Thymus (tissue), 11 donors: ENCODE results near the gene IL13. TPM values are rescaled to one million over a fixed set of nuclear protein-coding genes. Genes with fewer than 3 reads are reported as not detected.

Experiments
- DNase-seq, 9 donors: peaks; one replicate each; pipeline ENCODE4 v3.0.0-alpha.2; 2013; ENCODE audit warnings: low spot score in 9 of 9, low read depth in 6 of 9, missing footprints in 1 of 9
- H3K27ac ChIP-seq, 2 donors: one replicate each; pipeline ENCODE4 v1.5.1; 2013; ENCODE audit warnings: control low read depth in 1 of 2, low read depth in 1 of 2, low read length in 1 of 2, mild to moderate bottlenecking in 1 of 2, moderate library complexity in 1 of 2
- H3K27me3 ChIP-seq, 2 donors: one replicate each; pipeline ENCODE4 v1.5.1; 2013; ENCODE audit warnings: low read length in 1 of 2; ENCODE audit not compliant: control insufficient read depth in 2 of 2, insufficient read depth in 1 of 2
- H3K36me3 ChIP-seq, 2 donors: one replicate each; pipeline ENCODE4 v1.5.1; 2013; ENCODE audit warnings: low read length in 1 of 2, mild to moderate bottlenecking in 1 of 2, moderate library complexity in 1 of 2; ENCODE audit not compliant: control insufficient read depth in 2 of 2, insufficient read depth in 2 of 2
- H3K4me1 ChIP-seq, 2 donors: one replicate each; pipeline ENCODE4 v1.5.1; 2013; ENCODE audit warnings: low read length in 2 of 2; ENCODE audit not compliant: control insufficient read depth in 2 of 2, insufficient read depth in 2 of 2
- H3K4me3 ChIP-seq, 2 donors: one replicate each; pipeline ENCODE4 v1.5.1; 2013; ENCODE audit warnings: low read length in 2 of 2, control low read depth in 1 of 2, mild to moderate bottlenecking in 1 of 2
- H3K9me3 ChIP-seq, 2 donors: one replicate each; pipeline ENCODE4 v1.5.1; 2013; ENCODE audit warnings: low read length in 1 of 2, mild to moderate bottlenecking in 1 of 2; ENCODE audit not compliant: control insufficient read depth in 2 of 2, insufficient read depth in 1 of 2
- WGBS: extraction: QIAGEN DNeasy Blood & Tissue Kit; methylation state at CpG from one replicate; pipeline ENCODE4 v1.1.7; 2013; 5-methylcytosine and 5-hydroxymethylcytosine counted together
- polyA plus RNA-seq: library from polyadenylated mRNA; stranded (reverse); fragments of 200-250 nt; gene quantifications from one replicate; pipeline ENCODE4 v1.2.3, GENCODE V29; 2013
- total RNA-seq: library from RNA; stranded (reverse); fragments of 120-200 nt; gene quantifications from one replicate; pipeline ENCODE4 v1.2.4, GENCODE V29; 2013
- donor health status: healthy.

IL13 gene
- total and polyA plus RNA-seq, 2 donors: 0.42 to 1.0 TPM

DNA sequence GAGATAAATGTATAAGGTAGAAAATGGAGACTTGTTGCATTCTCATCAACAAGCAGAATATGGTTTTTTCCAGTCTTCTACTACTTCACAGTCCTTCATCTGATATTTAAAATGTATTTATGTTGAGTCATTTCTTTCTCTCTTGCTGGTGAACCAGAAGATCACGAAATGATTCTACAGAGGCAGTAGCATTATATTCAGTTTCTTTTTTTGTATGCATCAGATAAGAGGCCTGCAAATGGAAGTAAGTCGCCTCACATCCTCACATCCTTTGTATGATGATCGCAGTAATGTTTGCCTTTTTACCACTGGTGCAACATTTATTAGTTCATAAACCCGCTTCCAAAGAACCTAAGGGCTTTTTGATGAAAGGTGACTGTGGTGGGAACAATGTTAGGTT, 22.1 kb upstream of the IL13 start:
- 87% methylated on average over 4 of the region's 4 CpGs for WGBS
- Histone ChIP-seq H3K27me3 (no peaks in the 10 kb centered on the region), H3K4me1 (peaks cover 0 to 3% of the 10 kb centered on the region in 2 donors), H3K27ac (no peak overlapping the region), H3K4me3 (no peak overlapping the region), H3K9me3 (no peaks in the 10 kb centered on the region), H3K36me3 (peaks cover 21 to 35% of the 10 kb centered on the region in 2 donors)
- DNase-seq: peak in 2 of 9 donors; percentile 12 to 18

DNA sequence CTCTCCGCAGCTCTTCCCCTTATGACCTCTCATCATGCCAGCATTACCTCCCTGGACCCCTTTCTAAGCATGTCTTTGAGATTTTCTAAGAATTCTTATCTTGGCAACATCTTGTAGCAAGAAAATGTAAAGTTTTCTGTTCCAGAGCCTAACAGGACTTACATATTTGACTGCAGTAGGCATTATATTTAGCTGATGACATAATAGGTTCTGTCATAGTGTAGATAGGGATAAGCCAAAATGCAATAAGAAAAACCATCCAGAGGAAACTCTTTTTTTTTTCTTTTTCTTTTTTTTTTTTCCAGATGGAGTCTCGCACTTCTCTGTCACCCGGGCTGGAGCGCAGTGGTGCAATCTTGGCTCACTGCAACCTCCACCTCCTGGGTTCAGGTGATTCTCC, 20.7 kb upstream of the IL13 start:
- peaks cover 0 to 3% of the 10 kb centered on the region in 2 donors for H3K4me1 ChIP-seq
- DNase-seq: no peak
- WGBS: 97% methylated on average over 4 of the region's 4 CpGs
- no peak overlapping the region for H3K27ac ChIP-seq
- H3K36me3 ChIP-seq: peaks cover 31 to 42% of the 10 kb centered on the region in 2 donors
- H3K9me3 ChIP-seq: no peaks in the 10 kb centered on the region
- no peaks in the 10 kb centered on the region for H3K27me3 ChIP-seq
- no peak overlapping the region for H3K4me3 ChIP-seq

GRCh38 chr5:132639706-132640130, 18.3 kb upstream of the IL13 start:
- 79% methylated on average over 2 of the region's 2 CpGs for WGBS
- Histone ChIP-seq H3K4me3 (no peak overlapping the region), H3K27me3 (no peaks in the 10 kb centered on the region), H3K36me3 (peaks cover 41 to 52% of the 10 kb centered on the region in 2 donors), H3K9me3 (no peaks in the 10 kb centered on the region), H3K4me1 (peaks cover 0 to 3% of the 10 kb centered on the region in 2 donors), H3K27ac (no peak overlapping the region)
- peak in 1 of 9 donors; percentile 20 for DNase-seq

DNA sequence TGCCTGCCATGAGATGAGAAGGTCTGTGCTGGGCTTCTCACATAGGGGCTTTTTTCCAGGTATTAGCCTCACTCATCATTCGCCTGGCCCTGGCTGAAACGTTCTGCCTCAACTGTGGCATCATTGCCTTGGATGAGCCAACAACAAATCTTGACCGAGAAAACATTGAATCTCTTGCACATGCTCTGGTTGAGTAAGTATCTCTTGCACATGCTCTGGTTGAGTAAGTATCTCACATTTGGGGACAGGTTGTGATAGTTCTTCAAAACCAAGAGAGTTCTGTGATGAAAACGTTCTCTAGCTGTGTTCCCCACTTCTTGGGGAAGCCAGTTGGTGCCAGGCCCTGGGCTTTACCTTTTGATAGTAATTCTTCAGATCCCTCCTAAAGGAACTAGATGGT, 17.4 kb upstream of the IL13 start:
- Histone ChIP-seq H3K27ac (no peak overlapping the region), H3K9me3 (no peaks in the 10 kb centered on the region), H3K36me3 (peaks cover 41 to 52% of the 10 kb centered on the region in 2 donors), H3K4me3 (no peak overlapping the region), H3K4me1 (no peaks in the 10 kb centered on the region), H3K27me3 (no peaks in the 10 kb centered on the region)
- 97% methylated on average over 4 of the region's 4 CpGs for WGBS
- no peak for DNase-seq

- H3K4me3 ChIP-seq: no peak overlapping the region
- no peaks in the 10 kb centered on the region for H3K9me3 ChIP-seq
- no peak for DNase-seq
- WGBS: 98% methylated on average over 3 of the region's 3 CpGs
- peaks cover 41 to 52% of the 10 kb centered on the region in 2 donors for H3K36me3 ChIP-seq
- no peaks in the 10 kb centered on the region for H3K27me3 ChIP-seq
- no peaks in the 10 kb centered on the region for H3K4me1 ChIP-seq
- no peak overlapping the region for H3K27ac ChIP-seq
These were observed 16.7 kb upstream of the IL13 start for GRCh38 chr5:132641241-132641723.

DNA sequence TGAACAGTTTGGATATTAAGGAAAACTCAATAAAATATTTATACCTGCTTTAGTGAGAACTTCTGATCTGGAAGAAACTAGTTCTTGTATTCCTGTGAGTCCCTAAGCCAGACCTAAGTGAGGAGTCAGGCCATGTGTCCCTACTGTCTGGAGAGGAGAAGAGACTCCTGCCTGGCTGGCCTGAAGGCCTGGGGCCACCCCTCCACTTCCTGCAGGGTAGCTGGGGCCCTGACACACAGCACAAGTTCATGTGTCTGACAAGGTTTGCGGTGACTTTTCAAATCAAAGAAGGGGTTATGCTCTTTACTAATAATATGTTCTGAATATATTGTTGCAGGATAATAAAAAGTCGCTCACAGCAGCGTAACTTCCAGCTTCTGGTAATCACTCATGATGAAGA, 16.1 kb upstream of the IL13 start:
- no peak overlapping the region for H3K4me3 ChIP-seq
- H3K27me3 ChIP-seq: no peaks in the 10 kb centered on the region
- no peak for DNase-seq
- 98% methylated on average over 3 of the region's 3 CpGs for WGBS
- H3K27ac ChIP-seq: no peak overlapping the region
- no peaks in the 10 kb centered on the region for H3K4me1 ChIP-seq
- peaks cover 41 to 49% of the 10 kb centered on the region in 2 donors for H3K36me3 ChIP-seq
- no peaks in the 10 kb centered on the region for H3K9me3 ChIP-seq

- H3K27ac ChIP-seq: no peak overlapping the region
- no peaks in the 10 kb centered on the region for H3K9me3 ChIP-seq
- no peak for DNase-seq
- H3K36me3 ChIP-seq: peaks cover 26 to 31% of the 10 kb centered on the region in 2 donors
- H3K27me3 ChIP-seq: no peaks in the 10 kb centered on the region
- no peaks in the 10 kb centered on the region for H3K4me1 ChIP-seq
- H3K4me3 ChIP-seq: no peak overlapping the region
These were observed 13.8 kb upstream of the IL13 start for GRCh38 chr5:132644177-132644576.

- H3K27ac ChIP-seq: no peak overlapping the region
- no peaks in the 10 kb centered on the region for H3K9me3 ChIP-seq
- no peak for DNase-seq
- H3K36me3 ChIP-seq: peaks cover 13% of the 10 kb centered on the region in 2 donors
- no peaks in the 10 kb centered on the region for H3K4me1 ChIP-seq
- H3K4me3 ChIP-seq: no peak overlapping the region
- 98% methylated on average over 11 of the region's 11 CpGs for WGBS
- H3K27me3 ChIP-seq: no peaks in the 10 kb centered on the region
These were observed 11.2 kb upstream of the IL13 start for GRCh38 chr5:132646583-132647266.

- Histone ChIP-seq H3K4me1 (no peaks in the 10 kb centered on the region), H3K9me3 (no peaks in the 10 kb centered on the region), H3K4me3 (no peak overlapping the region), H3K36me3 (peaks cover 7 to 8% of the 10 kb centered on the region in 2 donors), H3K27ac (no peak overlapping the region), H3K27me3 (no peaks in the 10 kb centered on the region)
- DNase-seq: no peak
- WGBS: 98% methylated on average over 2 of the region's 2 CpGs
These were observed 10.5 kb upstream of the IL13 start for GRCh38 chr5:132647473-132647872.
